K562 treated with DMSO at 1 percent for 24 hours (cell line): Measurements from ENCODE around the gene SERPINB4. TPM values are rescaled to one million over a fixed set of nuclear protein-coding genes. Genes with fewer than 3 reads are reported as not detected.

Source experiments
- total RNA-seq: library from RNA; unstranded; fragments of 300-600 nt; gene quantifications from 2 replicates; pipeline ENCODE4 v1.2.3, GENCODE V29; 2022; ENCODE audit warnings: low read depth; ENCODE audit not compliant: insufficient read depth

The SERPINB4 gene
- not detected in 2 replicates for total RNA-seq

GRCh38 chr18:63644142-63644541 is at the start of gene SERPINB4:
TSS of gene SERPINB4 (minus strand) at chr18:63644256. CDS start at chr18:63643577, 679 bp downstream.

GRCh38 chr18:63661750-63662149 is 17.7 kb upstream of the SERPINB4 start, which contains the start of gene SERPINB3:
TSS of gene SERPINB3 (minus strand) at chr18:63661893. CDS start at chr18:63661216, 677 bp downstream.

Other genes starting within 250 kb of the SERPINB4 start
- gene VPS4B, start 221.8 kb downstream of the SERPINB4 start, total RNA-seq: 7.3 and 9.0 TPM in 2 replicates
- 0.17 and 0.29 TPM in 2 replicates for gene SERPINB5, start 167.3 kb downstream of the SERPINB4 start, total RNA-seq
- gene SERPINB12, start 101.9 kb downstream of the SERPINB4 start, total RNA-seq: not detected in 2 replicates
- not detected in 2 replicates for gene SERPINB13, start 56.9 kb downstream of the SERPINB4 start, total RNA-seq
- not detected in 2 replicates for gene SERPINB3, start 17.6 kb upstream of the SERPINB4 start, total RNA-seq
- not detected in 2 replicates for gene SERPINB11, start 58.7 kb upstream of the SERPINB4 start, total RNA-seq
- not detected in 2 replicates for gene SERPINB7, start 131.2 kb upstream of the SERPINB4 start, total RNA-seq
- gene SERPINB2, start 243.4 kb upstream of the SERPINB4 start, total RNA-seq: not detected in 2 replicates